ENCODE data around the gene TYW3.

DNA sequence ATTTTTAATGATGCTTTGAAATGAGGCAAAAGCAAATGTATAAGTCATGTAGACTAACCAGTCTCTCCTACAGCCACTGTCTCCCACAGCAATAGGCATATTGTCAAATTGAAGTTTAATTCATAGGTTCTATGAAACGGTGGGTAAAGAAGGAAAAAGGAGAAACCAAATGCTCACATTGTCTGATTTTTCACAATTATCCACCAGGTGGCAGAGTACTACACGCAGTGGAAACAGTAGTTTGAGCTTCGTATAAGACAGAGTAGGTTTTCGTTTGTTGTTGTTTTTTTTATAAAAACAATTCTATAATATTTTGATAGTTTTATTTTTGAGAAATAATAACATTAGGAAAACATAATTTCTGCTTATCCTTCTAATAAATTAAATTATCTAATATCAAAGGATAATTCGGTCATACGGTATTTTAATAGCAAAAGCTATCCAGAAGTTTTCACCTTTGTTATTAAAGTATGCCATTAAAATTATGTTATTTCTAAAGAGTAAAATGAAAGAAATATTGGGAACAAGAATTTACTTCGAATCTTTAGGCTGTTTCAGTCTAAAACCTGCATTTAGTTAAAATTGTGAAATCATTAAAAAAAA is 39.1 kb downstream of the TYW3 start:
- TF ChIP-seq, protein P1, sequence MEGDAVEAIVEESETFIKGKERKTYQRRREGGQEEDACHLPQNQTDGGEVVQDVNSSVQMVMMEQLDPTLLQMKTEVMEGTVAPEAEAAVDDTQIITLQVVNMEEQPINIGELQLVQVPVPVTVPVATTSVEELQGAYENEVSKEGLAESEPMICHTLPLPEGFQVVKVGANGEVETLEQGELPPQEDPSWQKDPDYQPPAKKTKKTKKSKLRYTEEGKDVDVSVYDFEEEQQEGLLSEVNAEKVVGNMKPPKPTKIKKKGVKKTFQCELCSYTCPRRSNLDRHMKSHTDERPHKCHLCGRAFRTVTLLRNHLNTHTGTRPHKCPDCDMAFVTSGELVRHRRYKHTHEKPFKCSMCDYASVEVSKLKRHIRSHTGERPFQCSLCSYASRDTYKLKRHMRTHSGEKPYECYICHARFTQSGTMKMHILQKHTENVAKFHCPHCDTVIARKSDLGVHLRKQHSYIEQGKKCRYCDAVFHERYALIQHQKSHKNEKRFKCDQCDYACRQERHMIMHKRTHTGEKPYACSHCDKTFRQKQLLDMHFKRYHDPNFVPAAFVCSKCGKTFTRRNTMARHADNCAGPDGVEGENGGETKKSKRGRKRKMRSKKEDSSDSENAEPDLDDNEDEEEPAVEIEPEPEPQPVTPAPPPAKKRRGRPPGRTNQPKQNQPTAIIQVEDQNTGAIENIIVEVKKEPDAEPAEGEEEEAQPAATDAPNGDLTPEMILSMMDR (conservative IDR thresholded peaks at IDR 0.05; ENCODE audit: low read depth, low read length) = peak; percentile 83
- no peak for TF ChIP-seq POLR2A (IDR thresholded peaks at IDR 0.05; ENCODE audit: low read depth, low read length)
- no peak for TF ChIP-seq RFX5 (IDR thresholded peaks at IDR 0.05; ENCODE audit: low read depth, low read length)
- TF ChIP-seq RCOR1 (IDR thresholded peaks at IDR 0.05; ENCODE audit: insufficient replicate concordance, low read length) = no peak
- TF ChIP-seq MXI1 (IDR thresholded peaks at IDR 0.05; ENCODE audit: borderline replicate concordance, low read depth, low read length) = no peak

All from IMR-90 (cell line).